Activated naive CD8-positive, alpha-beta T cell (primary cell): ENCODE data around the gene ANKFY1.

ENCODE experiments used
- H3K27ac Mint-ChIP-seq: one replicate; pipeline ENCODE4 v1.8.0; 2021; ENCODE audit warnings: mixed read lengths
- H3K27me3 Mint-ChIP-seq: one replicate; pipeline ENCODE4 v1.8.0; 2021; ENCODE audit warnings: mixed read lengths
- H3K36me3 Mint-ChIP-seq: one replicate; pipeline ENCODE4 v1.8.0; 2021; ENCODE audit warnings: mixed read lengths
- H3K4me1 Mint-ChIP-seq: one replicate; pipeline ENCODE4 v1.8.0; 2021; ENCODE audit warnings: low read depth, mixed read lengths
- H3K4me3 Mint-ChIP-seq: one replicate; pipeline ENCODE4 v1.8.0; 2021; ENCODE audit warnings: mild to moderate bottlenecking, mixed read lengths
- H3K9me3 Mint-ChIP-seq: one replicate; pipeline ENCODE4 v1.8.0; 2021; ENCODE audit warnings: low read depth, mixed read lengths

ANKFY1 gene

GRCh38 chr17:4167786-4168185, 96.0 kb downstream of the ANKFY1 start:
- Mint-ChIP-seq H3K27ac (peak overlapping the region; percentile 81), H3K9me3 (no peaks in the 10 kb centered on the region), H3K4me3 (peak overlapping the region; percentile 10), H3K4me1 (peaks cover 12% of the 10 kb centered on the region), H3K27me3 (no peaks in the 10 kb centered on the region), H3K36me3 (peaks cover 2% of the 10 kb centered on the region)

- Mint-ChIP-seq H3K4me1 (peaks cover 12% of the 10 kb centered on the region), H3K9me3 (no peaks in the 10 kb centered on the region), H3K27me3 (no peaks in the 10 kb centered on the region), H3K4me3 (no peak overlapping the region), H3K36me3 (peaks cover 2% of the 10 kb centered on the region), H3K27ac (no peak overlapping the region)
Observed at GRCh38 chr17:4166419-4166818, 97.4 kb downstream of the ANKFY1 start.

- peaks cover 12% of the 10 kb centered on the region for H3K4me1 Mint-ChIP-seq
- H3K36me3 Mint-ChIP-seq: peaks cover 2% of the 10 kb centered on the region
- H3K27ac Mint-ChIP-seq: no peak overlapping the region
- H3K27me3 Mint-ChIP-seq: no peaks in the 10 kb centered on the region
- H3K9me3 Mint-ChIP-seq: no peaks in the 10 kb centered on the region
- H3K4me3 Mint-ChIP-seq: no peak overlapping the region
Observed at GRCh38 chr17:4165301-4166010, 98.3 kb downstream of the ANKFY1 start.

- Mint-ChIP-seq H3K27me3 (no peaks in the 10 kb centered on the region), H3K4me1 (peaks cover 8% of the 10 kb centered on the region), H3K27ac (no peak overlapping the region), H3K9me3 (no peaks in the 10 kb centered on the region), H3K36me3 (peaks cover under 1% of the 10 kb centered on the region), H3K4me3 (no peak overlapping the region)
Observed at GRCh38 chr17:4163951-4164350, 99.8 kb downstream of the ANKFY1 start.

- Mint-ChIP-seq H3K36me3 (no peaks in the 10 kb centered on the region), H3K4me1 (peaks cover 8% of the 10 kb centered on the region), H3K4me3 (no peak overlapping the region), H3K9me3 (no peaks in the 10 kb centered on the region), H3K27me3 (no peaks in the 10 kb centered on the region), H3K27ac (no peak overlapping the region)
Observed at GRCh38 chr17:4162775-4163466, 100.9 kb downstream of the ANKFY1 start.

- H3K4me3 Mint-ChIP-seq: no peak overlapping the region
- H3K27ac Mint-ChIP-seq: no peak overlapping the region
- no peaks in the 10 kb centered on the region for H3K9me3 Mint-ChIP-seq
- no peaks in the 10 kb centered on the region for H3K36me3 Mint-ChIP-seq
- no peaks in the 10 kb centered on the region for H3K27me3 Mint-ChIP-seq
- peaks cover 3% of the 10 kb centered on the region for H3K4me1 Mint-ChIP-seq
Observed at GRCh38 chr17:4162321-4162720, 101.5 kb downstream of the ANKFY1 start.

GRCh38 chr17:4161967-4162305, 101.8 kb downstream of the ANKFY1 start:
- Mint-ChIP-seq H3K36me3 (no peaks in the 10 kb centered on the region), H3K9me3 (no peaks in the 10 kb centered on the region), H3K4me1 (peaks cover 3% of the 10 kb centered on the region), H3K27ac (no peak overlapping the region), H3K4me3 (no peak overlapping the region), H3K27me3 (no peaks in the 10 kb centered on the region)

- Mint-ChIP-seq H3K27me3 (no peaks in the 10 kb centered on the region), H3K4me1 (peaks cover 3% of the 10 kb centered on the region), H3K27ac (no peak overlapping the region), H3K36me3 (no peaks in the 10 kb centered on the region), H3K9me3 (no peaks in the 10 kb centered on the region), H3K4me3 (no peak overlapping the region)
Observed at GRCh38 chr17:4161192-4161966, 102.4 kb downstream of the ANKFY1 start.

- H3K27ac Mint-ChIP-seq: no peak overlapping the region
Observed at GRCh38 chr17:4160294-4160859, 103.4 kb downstream of the ANKFY1 start.

GRCh38 chr17:4159761-4160160, 104.0 kb downstream of the ANKFY1 start:
- Mint-ChIP-seq H3K4me1 (peaks cover 3% of the 10 kb centered on the region), H3K9me3 (no peaks in the 10 kb centered on the region), H3K4me3 (no peak overlapping the region), H3K27ac (no peak overlapping the region), H3K27me3 (no peaks in the 10 kb centered on the region), H3K36me3 (no peaks in the 10 kb centered on the region)

More at GRCh38 chr17:4160294-4160859, 103.4 kb downstream of the ANKFY1 start:
- H3K4me3 Mint-ChIP-seq: no peak overlapping the region
- no peaks in the 10 kb centered on the region for H3K36me3 Mint-ChIP-seq
- peaks cover 3% of the 10 kb centered on the region for H3K4me1 Mint-ChIP-seq
- H3K27me3 Mint-ChIP-seq: no peaks in the 10 kb centered on the region
- H3K9me3 Mint-ChIP-seq: no peaks in the 10 kb centered on the region

- peaks cover 7% of the 10 kb centered on the region for H3K36me3 Mint-ChIP-seq
- no peak overlapping the region for H3K4me3 Mint-ChIP-seq
- H3K27ac Mint-ChIP-seq: no peak overlapping the region
- no peaks in the 10 kb centered on the region for H3K27me3 Mint-ChIP-seq
- H3K9me3 Mint-ChIP-seq: no peaks in the 10 kb centered on the region
- H3K4me1 Mint-ChIP-seq: peaks cover 3% of the 10 kb centered on the region
Observed at GRCh38 chr17:4157618-4158333, 106.0 kb downstream of the ANKFY1 start.

- no peak overlapping the region for H3K4me3 Mint-ChIP-seq
- H3K27me3 Mint-ChIP-seq: no peaks in the 10 kb centered on the region
- peaks cover 3% of the 10 kb centered on the region for H3K4me1 Mint-ChIP-seq
- H3K9me3 Mint-ChIP-seq: no peaks in the 10 kb centered on the region
- no peak overlapping the region for H3K27ac Mint-ChIP-seq
- peaks cover 7% of the 10 kb centered on the region for H3K36me3 Mint-ChIP-seq
Observed at GRCh38 chr17:4156750-4157381, 106.9 kb downstream of the ANKFY1 start.

GRCh38 chr17:4155980-4156620, 107.7 kb downstream of the ANKFY1 start:
- H3K36me3 Mint-ChIP-seq: peaks cover 8% of the 10 kb centered on the region
- H3K4me3 Mint-ChIP-seq: no peak overlapping the region
- H3K4me1 Mint-ChIP-seq: no peaks in the 10 kb centered on the region
- H3K9me3 Mint-ChIP-seq: no peaks in the 10 kb centered on the region
- H3K27me3 Mint-ChIP-seq: no peaks in the 10 kb centered on the region
- no peak overlapping the region for H3K27ac Mint-ChIP-seq

GRCh38 chr17:4154201-4154600, 109.6 kb downstream of the ANKFY1 start:
- Mint-ChIP-seq H3K27ac (no peak overlapping the region), H3K4me3 (no peak overlapping the region), H3K36me3 (peaks cover 11% of the 10 kb centered on the region), H3K4me1 (no peaks in the 10 kb centered on the region), H3K27me3 (no peaks in the 10 kb centered on the region), H3K9me3 (no peaks in the 10 kb centered on the region)
